ENCODE measurements around the gene HSPA2. TPM values are rescaled to one million over a fixed set of nuclear protein-coding genes. Genes with fewer than 3 reads are reported as not detected.

HSPA2 gene
- total and polyA plus RNA-seq, 5 donors: 41.6 to 113 (median 49.8) TPM

DNA sequence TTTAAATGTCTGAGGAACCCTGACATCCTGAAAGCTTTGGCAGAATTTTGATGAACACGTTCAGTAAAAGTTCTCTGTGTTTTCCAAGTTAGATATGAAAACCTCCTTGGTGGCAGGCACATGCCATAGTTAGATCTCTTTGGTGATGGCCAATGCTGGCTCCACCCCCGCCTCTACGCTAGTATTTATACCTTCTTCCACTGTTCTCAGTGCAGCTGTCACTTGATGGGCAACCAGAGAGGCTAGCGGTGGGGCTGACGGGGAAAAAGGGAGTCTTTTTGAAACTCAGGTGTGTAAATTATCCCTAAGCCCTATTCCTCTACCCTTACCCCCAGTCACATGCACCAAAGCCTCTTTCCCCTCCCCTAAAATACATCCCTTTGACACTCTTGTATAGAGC, 41.3 kb downstream of the HSPA2 start:
- Histone ChIP-seq H3K27me3 (ENCODE audit: control insufficient read depth, insufficient read depth) (no peaks in the 10 kb centered on the region), H3K9me3 (ENCODE audit: control insufficient read depth, low read length) (no peaks in the 10 kb centered on the region), H3K4me3 (ENCODE audit: low read length) (no peak overlapping the region), H3K4me1 (ENCODE audit: control insufficient read depth, insufficient read depth, low read length) (no peaks in the 10 kb centered on the region), H3K27ac (ENCODE audit: low read length) (no peak overlapping the region)
- intact Hi-C loops (cut with DNase I): no loop called here
- ATAC-seq: no peak
- WGBS: 69% methylated on average over 5 of the region's 5 CpGs
- no peak for DNase-seq

DNA sequence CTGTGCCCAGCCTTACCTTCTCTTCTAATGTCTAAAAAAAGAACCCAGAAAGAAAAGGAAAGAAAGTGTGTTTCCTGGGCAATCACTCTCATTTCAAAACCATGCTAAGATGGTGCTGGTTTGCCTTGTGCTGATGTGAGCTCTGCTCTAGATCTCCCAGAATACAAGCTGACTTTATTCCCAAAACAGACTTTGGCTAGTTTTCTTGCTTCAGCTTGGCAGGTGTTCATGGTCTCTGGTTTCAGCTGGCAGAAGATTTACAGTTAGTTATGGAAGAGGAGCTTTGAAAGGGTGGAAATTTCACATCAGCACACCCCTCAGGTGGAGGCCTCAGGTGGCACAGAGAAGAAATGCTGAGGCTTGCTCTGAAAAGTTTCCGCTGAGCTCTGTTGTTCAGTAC, 43.6 kb downstream of the HSPA2 start:
- intact Hi-C loops (cut with DNase I): no loop called here
- Histone ChIP-seq H3K4me1 (ENCODE audit: control insufficient read depth, insufficient read depth, low read length) (no peaks in the 10 kb centered on the region), H3K9me3 (ENCODE audit: control insufficient read depth, low read length) (no peaks in the 10 kb centered on the region), H3K27ac (ENCODE audit: low read length) (no peak overlapping the region), H3K27me3 (ENCODE audit: control insufficient read depth, insufficient read depth) (no peaks in the 10 kb centered on the region), H3K4me3 (ENCODE audit: low read length) (no peak overlapping the region)
- ATAC-seq (no peak), DNase-seq (no peak)
- WGBS: 98% methylated on average over 1 of the region's 1 CpG

- no peak for DNase-seq
- intact Hi-C loops (cut with DNase I): no loop called here
- no peak for ATAC-seq
- 66% methylated on average over 3 of the region's 3 CpGs for WGBS
- no peak overlapping the region for H3K4me3 ChIP-seq (ENCODE audit: low read length)
- no peaks in the 10 kb centered on the region for H3K4me1 ChIP-seq (ENCODE audit: control insufficient read depth, insufficient read depth, low read length)
- H3K27ac ChIP-seq (ENCODE audit: low read length): no peak overlapping the region
- H3K9me3 ChIP-seq (ENCODE audit: control insufficient read depth, low read length): no peaks in the 10 kb centered on the region
- H3K27me3 ChIP-seq (ENCODE audit: control insufficient read depth, insufficient read depth): no peaks in the 10 kb centered on the region
These were observed 51.3 kb downstream of the HSPA2 start for GRCh38 chr14:64591809-64592208.

Other genes starting within 250 kb of the HSPA2 start
- under 1 TPM; 0.14 to 0.60 (median 0.36) TPM for gene ESR2, start 246.4 kb upstream of the HSPA2 start, total RNA-seq
- gene ESR2, start 246.4 kb upstream of the HSPA2 start, polyA plus RNA-seq: 0.11 TPM
- gene MTHFD1, start 152.4 kb upstream of the HSPA2 start, total RNA-seq: 10 to 100 TPM; 52.3 to 64.7 (median 56.4) TPM
- 30.1 TPM for gene MTHFD1, start 152.4 kb upstream of the HSPA2 start, polyA plus RNA-seq
- under 1 TPM; 0.20 to 0.24 (median 0.23) TPM for gene AKAP5, start 75.2 kb upstream of the HSPA2 start, total RNA-seq
- 0.09 TPM for gene AKAP5, start 75.2 kb upstream of the HSPA2 start, polyA plus RNA-seq
- 10 to 100 TPM; 14.1 to 18.4 (median 16.4) TPM for gene ZBTB25, start 36.9 kb upstream of the HSPA2 start, total RNA-seq
- gene ZBTB25, start 36.9 kb upstream of the HSPA2 start, polyA plus RNA-seq: 8.0 TPM
- gene ZBTB1, start 36.0 kb upstream of the HSPA2 start, total RNA-seq: 10 to 100 TPM; 24.0 to 27.6 (median 24.8) TPM
- 10.3 TPM for gene ZBTB1, start 36.0 kb upstream of the HSPA2 start, polyA plus RNA-seq
- 1 to 10 TPM in 1 of 4 donors, under 1 TPM in 3; 0.44 to 1.3 (median 0.58) TPM for gene PPP1R36, start 9.2 kb downstream of the HSPA2 start, total RNA-seq
- 0.72 TPM for gene PPP1R36, start 9.2 kb downstream of the HSPA2 start, polyA plus RNA-seq
- 10 to 100 TPM; 35.7 to 58.7 (median 50.6) TPM for gene PLEKHG3, start 163.7 kb downstream of the HSPA2 start, total RNA-seq
- gene PLEKHG3, start 163.7 kb downstream of the HSPA2 start, polyA plus RNA-seq: 12.6 TPM

Measured in right cardiac atrium (tissue), 5 donors.